HepG2 (cell line): ENCODE measurements around the gene NOSIP. TPM values are rescaled to one million over a fixed set of nuclear protein-coding genes. Genes with fewer than 3 reads are reported as not detected.

Source experiments
- ATAC-seq: fragments of 200-7000 bp; cut with Tn5 transposase; 3 replicates; pipeline ENCODE4 v1.9.1; 2020; ENCODE audit warnings: mild to moderate bottlenecking, moderate library complexity
- BruUV-seq: library from RNA; stranded (reverse); fragments of 400-500 nt; replicated peaks from 2 replicates; lab custom pipeline; 2021; lab: Mats Ljungman, UMichigan
- CTCF ChIA-PET: fragments of 300-600 bp; formaldehyde crosslinking; extraction: SDS; loops from one replicate; lab custom pipeline; 2021; ENCODE audit warnings: low total read pairs, inconsistent platforms, low intra/inter-chr PET ratio; lab: Yijun Ruan, JAX
- POLR2A ChIA-PET: fragments of 350-600 bp; sonication (Branson Sonifier 250); formaldehyde crosslinking; loops from one replicate; lab custom pipeline; 2020; ENCODE audit warnings: antibody characterized with exemption, inconsistent platforms; lab: Yijun Ruan, JAX
- DNase-seq: peaks from one replicate; pipeline ENCODE4 v3.0.0-alpha.2; 2015; ENCODE audit warnings: low spot score
- FAIRE-seq: peaks from 3 replicates; lab custom pipeline; 2011; peaks lifted over from hg19 to GRCh38; lab: Jason Lieb, UNC
- H2AFZ ChIP-seq: one replicate; pipeline ENCODE4 v1.6.1; 2011; ENCODE audit warnings: low read length, inconsistent platforms
- H3K27ac ChIP-seq: fragments of 300-600 bp; 3 replicates; pipeline ENCODE4 v1.8.0; 2011; ENCODE audit warnings: mixed run types, mild to moderate bottlenecking, mixed read lengths, low read length, inconsistent platforms; ENCODE audit not compliant: insufficient read depth; ENCODE audit errors: extremely low read length
- H3K27me3 ChIP-seq, 2 experiments: fragments of 200-600 bp in 1 of 2; 2 replicates in 1 of 2; 3 replicates in 1 of 2; pipeline versions ENCODE4 v1.6.0 to v1.8.0; 2011; ENCODE audit warnings: low read length in 2 of 2, mild to moderate bottlenecking in 2 of 2, moderate library complexity in 2 of 2, inconsistent platforms in 1 of 2; ENCODE audit not compliant: insufficient read depth in 2 of 2, control insufficient read depth in 1 of 2
- H3K36me3 ChIP-seq, 2 experiments: fragments of 200-600 bp in 1 of 2; replicated peaks in 1 of 2; 2 replicates in 1 of 2; 3 replicates in 1 of 2; pipeline versions ENCODE4 v1.5.1 to v1.8.0; 2011; ENCODE audit warnings: low read length in 2 of 2, inconsistent platforms in 1 of 2; ENCODE audit not compliant: insufficient read depth in 2 of 2, control insufficient read depth in 1 of 2
- H3K4me1 ChIP-seq: 2 replicates; pipeline ENCODE4 v1.5.1; 2012; ENCODE audit warnings: low read length, inconsistent platforms; ENCODE audit not compliant: insufficient read depth
- H3K4me2 ChIP-seq: 2 replicates; pipeline ENCODE4 v1.6.0; 2011; ENCODE audit warnings: low read depth, low read length, inconsistent platforms
- H3K4me3 ChIP-seq, 3 experiments: fragments of 200-600 bp in 1 of 3; sonication (generic), shearing (Covaris generic) in 1 of 3; replicated peaks in 1 of 3; 2 replicates each; pipeline ENCODE4 v1.5.1; 2011 to 2016; ENCODE audit warnings: low read length in 3 of 3, inconsistent platforms in 2 of 3, low read depth in 2 of 3, mild to moderate bottlenecking in 2 of 3, control low read depth in 1 of 3, mixed read lengths in 1 of 3; ENCODE audit not compliant: insufficient read depth in 1 of 3
- H3K79me2 ChIP-seq: one replicate; pipeline ENCODE4 v1.6.1; 2011; ENCODE audit warnings: low read length, inconsistent platforms; ENCODE audit not compliant: insufficient read depth
- H3K9ac ChIP-seq: 2 replicates; pipeline ENCODE4 v1.6.0; 2011; ENCODE audit warnings: mild to moderate bottlenecking, low read depth, low read length, inconsistent platforms; ENCODE audit not compliant: insufficient read depth
- H3K9me3 ChIP-seq: 2 replicates; pipeline ENCODE4 v1.5.1; 2012; ENCODE audit warnings: mild to moderate bottlenecking, low read length
- H4K20me1 ChIP-seq: 2 replicates; pipeline ENCODE4 v1.6.0; 2011; ENCODE audit warnings: inconsistent platforms, mild to moderate bottlenecking, low read length, moderate library complexity; ENCODE audit not compliant: insufficient read depth
- FOXK1 ChIP-seq: sonication (generic); formaldehyde crosslinking; IDR thresholded peaks from 2 replicates; pipeline ENCODE4 v1.4.0; 2020; ENCODE audit warnings: low read depth, missing genetic modification reagents, borderline replicate concordance
- KDM1A ChIP-seq: IDR thresholded peaks from 2 replicates; pipeline ENCODE4 v1.6.1; 2016; ENCODE audit warnings: missing compliant biosample characterization
- KMT2B ChIP-seq: IDR thresholded peaks from 2 replicates; pipeline ENCODE4 v1.6.1; 2016; ENCODE audit warnings: missing genetic modification reagents, missing compliant biosample characterization
- PHF8 ChIP-seq: sonication (generic); formaldehyde crosslinking; IDR thresholded peaks from 2 replicates; pipeline ENCODE4 v1.5.0; 2020; ENCODE audit warnings: missing genetic modification reagents
- SMAD1 ChIP-seq: sonication (generic); formaldehyde crosslinking; IDR thresholded peaks from 2 replicates; pipeline ENCODE4 v1.4.0; 2020; ENCODE audit warnings: missing genetic modification reagents, low read depth, mild to moderate bottlenecking, borderline replicate concordance
- XBP1 ChIP-seq: sonication (generic); formaldehyde crosslinking; IDR thresholded peaks from 2 replicates; pipeline ENCODE4 v1.5.0; 2020; ENCODE audit warnings: missing genetic modification reagents
- ZEB1 ChIP-seq: IDR thresholded peaks from 2 replicates; pipeline ENCODE4 v1.6.1; 2012; ENCODE audit warnings: mild to moderate bottlenecking, low read depth, inconsistent platforms; ENCODE audit not compliant: insufficient replicate concordance
- ZNF263 ChIP-seq: sonication (generic); formaldehyde crosslinking; IDR thresholded peaks from 2 replicates; pipeline ENCODE4 v1.4.0; 2020; ENCODE audit warnings: missing genetic modification reagents
- ZNF34 ChIP-seq: sonication (generic); formaldehyde crosslinking; IDR thresholded peaks from 2 replicates; pipeline ENCODE4 v1.4.0; 2020; ENCODE audit warnings: mild to moderate bottlenecking, missing genetic modification reagents, borderline replicate concordance
- ZNF674 ChIP-seq: sonication (generic); formaldehyde crosslinking; IDR thresholded peaks from 2 replicates; pipeline ENCODE4 v1.5.0; 2020; ENCODE audit warnings: low read depth, mild to moderate bottlenecking, missing genetic modification reagents
- ZSCAN22 ChIP-seq: sonication (generic); formaldehyde crosslinking; IDR thresholded peaks from 2 replicates; pipeline ENCODE4 v1.4.0; 2020; ENCODE audit warnings: mild to moderate bottlenecking, missing genetic modification reagents
- ZSCAN29 ChIP-seq: sonication (generic); formaldehyde crosslinking; conservative IDR thresholded peaks from 2 replicates; pipeline ENCODE4 v1.4.0; 2020; ENCODE audit warnings: mild to moderate bottlenecking, missing genetic modification reagents
- WGBS: methylation state at CpG from one replicate; pipeline ENCODE4 v1.1.6; 2017; ENCODE audit warnings: low lambda C conversion rate; 5-methylcytosine and 5-hydroxymethylcytosine counted together
- in situ Hi-C: cut with HindIII; loops from 2 replicates; pipeline ENCODE4 v1.10.0; 2017; ENCODE audit warnings: low pct_unique_long_range_greater_than_20kb; ENCODE audit not compliant: extremely low pct_ligation_motif_present
- intact Hi-C: fragments of 100-400 bp; cut with micrococcal nuclease; formaldehyde crosslinking; loops from one replicate; pipeline ENCODE4 v1.10.0; 2022; ENCODE audit not compliant: unreplicated experiment
- polyA plus RNA-seq, 8 experiments: library from polyadenylated mRNA; depleted of rRNA in 3 of 8; stranded (reverse) in 7 of 8; unstranded in 1 of 8; fragments of >200 nt; fragmentation: Illumina TruSeq in 4 of 8; extraction: Trizol in 4 of 8; gene quantifications; 2 replicates each; pipeline versions ENCODE4 v1.2.1 to v1.2.3, GENCODE V29; 2011 to 2016; ENCODE audit warnings: low read depth in 4 of 8, missing spikeins in 1 of 8, mixed read lengths in 1 of 8; ENCODE audit not compliant: insufficient read depth in 1 of 8
- total RNA-seq, 5 experiments: library from RNA; depleted of rRNA; stranded (reverse); fragments of >200 nt; fragmentation: Illumina TruSeq; extraction: Trizol; gene quantifications; 2 replicates each; pipeline ENCODE4 v1.2.3, GENCODE V29; 2016; ENCODE audit warnings: low read depth in 1 of 5
- TF ChIP-seq, protein P1 (sequence below): IDR thresholded peaks from 2 replicates; pipeline ENCODE4 v1.4.0; 2020; ENCODE audit warnings: mild to moderate bottlenecking, missing genetic modification reagents
- TF ChIP-seq, protein P2 (sequence below): sonication (generic); IDR thresholded peaks from 2 replicates; pipeline ENCODE4 v1.6.1; 2016; ENCODE audit warnings: low read depth, borderline replicate concordance
- TF ChIP-seq, protein P3 (sequence below): sonication (generic); formaldehyde crosslinking; IDR thresholded peaks from 2 replicates; pipeline ENCODE4 v1.8.0; 2022; ENCODE audit warnings: missing genetic modification reagents, mild to moderate bottlenecking, borderline replicate concordance
- TF ChIP-seq, protein P4 (sequence below): sonication (generic); formaldehyde crosslinking; IDR thresholded peaks from 2 replicates; pipeline ENCODE4 v1.4.0; 2020; ENCODE audit warnings: mild to moderate bottlenecking, missing genetic modification reagents

The NOSIP gene
- total and polyA plus RNA-seq, 2 of the 13 experiments (the other 11 are each of a cell fraction or from before 2014, with no cell fraction given), result 54.3 to 78.0 TPM

DNA sequence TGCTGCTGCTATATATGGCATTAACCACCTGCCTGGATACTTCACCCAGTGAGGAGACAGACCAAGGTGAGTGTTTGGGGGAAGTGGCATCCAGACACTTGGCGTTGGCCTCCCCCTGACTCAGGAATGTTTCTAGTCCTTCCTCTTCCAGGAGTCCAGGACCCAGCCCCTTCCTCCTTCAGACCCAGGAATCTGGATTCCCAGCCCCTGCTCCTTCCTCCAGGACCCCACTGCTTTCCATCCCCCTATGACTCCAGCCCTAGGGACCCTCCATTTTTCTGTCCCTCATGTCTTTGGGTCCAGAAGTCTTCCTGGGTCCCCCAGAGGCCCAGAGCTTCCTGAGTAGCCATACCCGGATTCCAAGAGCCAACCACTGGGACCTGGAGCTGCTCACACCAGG, 2.9 kb upstream of the NOSIP start (continued):
- TF ChIP-seq, protein P1, sequence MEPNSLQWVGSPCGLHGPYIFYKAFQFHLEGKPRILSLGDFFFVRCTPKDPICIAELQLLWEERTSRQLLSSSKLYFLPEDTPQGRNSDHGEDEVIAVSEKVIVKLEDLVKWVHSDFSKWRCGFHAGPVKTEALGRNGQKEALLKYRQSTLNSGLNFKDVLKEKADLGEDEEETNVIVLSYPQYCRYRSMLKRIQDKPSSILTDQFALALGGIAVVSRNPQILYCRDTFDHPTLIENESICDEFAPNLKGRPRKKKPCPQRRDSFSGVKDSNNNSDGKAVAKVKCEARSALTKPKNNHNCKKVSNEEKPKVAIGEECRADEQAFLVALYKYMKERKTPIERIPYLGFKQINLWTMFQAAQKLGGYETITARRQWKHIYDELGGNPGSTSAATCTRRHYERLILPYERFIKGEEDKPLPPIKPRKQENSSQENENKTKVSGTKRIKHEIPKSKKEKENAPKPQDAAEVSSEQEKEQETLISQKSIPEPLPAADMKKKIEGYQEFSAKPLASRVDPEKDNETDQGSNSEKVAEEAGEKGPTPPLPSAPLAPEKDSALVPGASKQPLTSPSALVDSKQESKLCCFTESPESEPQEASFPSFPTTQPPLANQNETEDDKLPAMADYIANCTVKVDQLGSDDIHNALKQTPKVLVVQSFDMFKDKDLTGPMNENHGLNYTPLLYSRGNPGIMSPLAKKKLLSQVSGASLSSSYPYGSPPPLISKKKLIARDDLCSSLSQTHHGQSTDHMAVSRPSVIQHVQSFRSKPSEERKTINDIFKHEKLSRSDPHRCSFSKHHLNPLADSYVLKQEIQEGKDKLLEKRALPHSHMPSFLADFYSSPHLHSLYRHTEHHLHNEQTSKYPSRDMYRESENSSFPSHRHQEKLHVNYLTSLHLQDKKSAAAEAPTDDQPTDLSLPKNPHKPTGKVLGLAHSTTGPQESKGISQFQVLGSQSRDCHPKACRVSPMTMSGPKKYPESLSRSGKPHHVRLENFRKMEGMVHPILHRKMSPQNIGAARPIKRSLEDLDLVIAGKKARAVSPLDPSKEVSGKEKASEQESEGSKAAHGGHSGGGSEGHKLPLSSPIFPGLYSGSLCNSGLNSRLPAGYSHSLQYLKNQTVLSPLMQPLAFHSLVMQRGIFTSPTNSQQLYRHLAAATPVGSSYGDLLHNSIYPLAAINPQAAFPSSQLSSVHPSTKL (CRISPR knock-in tag), result no peak
- TF ChIP-seq KMT2B (CRISPR knock-in tag) (no peak), ZNF263 (CRISPR knock-in tag) (no peak), FOXK1 (CRISPR knock-in tag) (no peak), ZNF674 (no peak), PHF8 (no peak), KDM1A (CRISPR knock-in tag) (no peak)
- TF ChIP-seq, protein P2, sequence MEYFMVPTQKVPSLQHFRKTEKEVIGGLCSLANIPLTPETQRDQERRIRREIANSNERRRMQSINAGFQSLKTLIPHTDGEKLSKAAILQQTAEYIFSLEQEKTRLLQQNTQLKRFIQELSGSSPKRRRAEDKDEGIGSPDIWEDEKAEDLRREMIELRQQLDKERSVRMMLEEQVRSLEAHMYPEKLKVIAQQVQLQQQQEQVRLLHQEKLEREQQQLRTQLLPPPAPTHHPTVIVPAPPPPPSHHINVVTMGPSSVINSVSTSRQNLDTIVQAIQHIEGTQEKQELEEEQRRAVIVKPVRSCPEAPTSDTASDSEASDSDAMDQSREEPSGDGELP, result no peak

DNA sequence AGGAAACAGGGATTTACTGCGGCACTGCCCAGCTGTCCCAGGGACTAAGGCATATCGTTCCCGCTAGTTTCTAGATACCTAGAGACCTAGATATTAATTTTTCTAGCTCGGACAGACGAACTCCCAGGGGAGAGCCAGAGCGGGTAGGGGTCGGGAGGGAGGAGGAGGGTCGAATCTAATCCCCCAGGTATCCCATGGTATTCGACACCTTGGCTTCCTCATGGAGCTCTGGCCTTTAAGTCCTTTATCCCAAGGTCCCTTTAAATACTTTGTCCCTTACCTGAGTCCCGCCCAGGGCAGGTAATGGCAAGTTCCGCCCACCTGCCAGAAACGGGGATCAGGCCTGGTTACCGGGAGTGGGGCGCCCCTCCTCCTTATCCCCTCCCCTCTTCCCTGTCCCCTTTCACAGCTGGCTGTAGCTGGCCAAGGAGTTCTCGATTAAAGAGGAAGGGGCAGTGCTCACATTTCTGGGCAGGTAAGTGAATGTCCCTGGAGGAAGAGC, 702 bp upstream of the NOSIP start, which contains the start of gene PRRG2:
PRRG2 (plus strand) TSS at position 310 of the 502 bp plus-strand sequence. CDS start 1,904 bp downstream, outside the sequence.
- no peak for FAIRE-seq
- Histone ChIP-seq H2AFZ (peak within 1 kb of the TSS; percentile 97), H3K4me2 (peak within 1 kb of the TSS; percentile 88), H3K27ac (peak within 1 kb of the TSS; percentile 61), H4K20me1 (no peaks in the 10 kb centered on the region), H3K27me3 (peaks cover 0 to 5% of the 10 kb centered on the region in 2 experiments; a peak in 1 of 5 replicates), H3K9me3 (no peaks in the 10 kb centered on the region), H3K4me3 (peak within 1 kb of the TSS; percentile 75 to 94 (median 88)), H3K4me1 (peaks cover 38% of the 10 kb centered on the region), H3K36me3 (no peaks in the 10 kb centered on the region), H3K79me2 (peaks cover 37% of the 10 kb centered on the region), H3K9ac (peak within 1 kb of the TSS; percentile 94)
- intact Hi-C loops (loop anchor here (2.0 kb wide), 1 partner anchor 96 kb away; the partner anchor contains the start of gene PRMT1), in situ Hi-C loops (no loop called here)
- CTCF ChIA-PET, result interaction anchor here (2.8 kb wide), 1 partner anchor 11 kb away, joined by 8 read pairs; no protein-coding TSS in a partner anchor
- no peak for DNase-seq
- no TSS peak for BruUV-seq
- ATAC-seq, result no peak
- POLR2A ChIA-PET, result interaction anchor here (1.0 to 3.7 kb wide), 10 partner anchors 10 to 102 kb away, joined by 3 to 22 read pairs (median 10); partner anchors contain the start of genes FCGRT, PRR12, RPS11 and RRAS
- WGBS, result 57% methylated on average over 14 of the region's 15 CpGs
- TF ChIP-seq, protein P3, sequence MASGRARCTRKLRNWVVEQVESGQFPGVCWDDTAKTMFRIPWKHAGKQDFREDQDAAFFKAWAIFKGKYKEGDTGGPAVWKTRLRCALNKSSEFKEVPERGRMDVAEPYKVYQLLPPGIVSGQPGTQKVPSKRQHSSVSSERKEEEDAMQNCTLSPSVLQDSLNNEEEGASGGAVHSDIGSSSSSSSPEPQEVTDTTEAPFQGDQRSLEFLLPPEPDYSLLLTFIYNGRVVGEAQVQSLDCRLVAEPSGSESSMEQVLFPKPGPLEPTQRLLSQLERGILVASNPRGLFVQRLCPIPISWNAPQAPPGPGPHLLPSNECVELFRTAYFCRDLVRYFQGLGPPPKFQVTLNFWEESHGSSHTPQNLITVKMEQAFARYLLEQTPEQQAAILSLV, result no peak
- TF ChIP-seq ZSCAN29 (CRISPR knock-in tag), result 0 out of 2 replicates have a peak, but pooled peaks have one; percentile 33
- TF ChIP-seq XBP1, result no peak
- TF ChIP-seq, protein P4, sequence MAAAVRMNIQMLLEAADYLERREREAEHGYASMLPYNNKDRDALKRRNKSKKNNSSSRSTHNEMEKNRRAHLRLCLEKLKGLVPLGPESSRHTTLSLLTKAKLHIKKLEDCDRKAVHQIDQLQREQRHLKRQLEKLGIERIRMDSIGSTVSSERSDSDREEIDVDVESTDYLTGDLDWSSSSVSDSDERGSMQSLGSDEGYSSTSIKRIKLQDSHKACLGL (CRISPR knock-in tag), result no peak
- TF ChIP-seq SMAD1 (CRISPR knock-in tag), result 0 out of 2 replicates have a peak, but pooled peaks have one; percentile 2
- TF ChIP-seq ZEB1, result peak; percentile 44
- 0 out of 2 replicates have a peak, but pooled peaks have one; percentile 33 for TF ChIP-seq ZNF34 (CRISPR knock-in tag)
- TF ChIP-seq ZSCAN22, result 0 out of 2 replicates have a peak, but pooled peaks have one; percentile 57
